ENCODE data around the gene RNF19B. TPM values are rescaled to one million over a fixed set of nuclear protein-coding genes. Genes with fewer than 3 reads are reported as not detected.

Gene RNF19B
- total RNA-seq, 1 donor from 2014 or later, result 18.7 TPM

GRCh38 chr1:32992489-32993323, 28.1 kb upstream of the RNF19B start:
- H3K36me3 Mint-ChIP-seq (ENCODE audit: unreplicated experiment), result no peaks in the 10 kb centered on the region
- no peaks in the 10 kb centered on the region for H3K27me3 Mint-ChIP-seq (ENCODE audit: unreplicated experiment)
- H3K4me1 Mint-ChIP-seq (ENCODE audit: low read depth, unreplicated experiment), result peaks cover 4% of the 10 kb centered on the region
- H3K9me3 Mint-ChIP-seq (ENCODE audit: unreplicated experiment), result peaks cover 2% of the 10 kb centered on the region
- TF ChIP-seq CTCF (IDR thresholded peaks at IDR 0.05; ENCODE audit: partially characterized antibody, unreplicated experiment), result no peak
- DNase-seq, result peak; percentile 65
- no peak overlapping the region for H3K27ac Mint-ChIP-seq (ENCODE audit: unreplicated experiment)
- H3K4me3 Mint-ChIP-seq (ENCODE audit: unreplicated experiment), result no peak overlapping the region

GRCh38 chr1:32991819-32992488, 27.3 kb upstream of the RNF19B start:
- no peak overlapping the region for H3K4me3 Mint-ChIP-seq (ENCODE audit: unreplicated experiment)
- H3K27me3 Mint-ChIP-seq (ENCODE audit: unreplicated experiment), result no peaks in the 10 kb centered on the region
- H3K9me3 Mint-ChIP-seq (ENCODE audit: unreplicated experiment), result peaks cover 2% of the 10 kb centered on the region
- DNase-seq, result no peak
- H3K36me3 Mint-ChIP-seq (ENCODE audit: unreplicated experiment), result no peaks in the 10 kb centered on the region
- peaks cover 4% of the 10 kb centered on the region for H3K4me1 Mint-ChIP-seq (ENCODE audit: low read depth, unreplicated experiment)
- H3K27ac Mint-ChIP-seq (ENCODE audit: unreplicated experiment), result no peak overlapping the region
- no peak for TF ChIP-seq CTCF (IDR thresholded peaks at IDR 0.05; ENCODE audit: partially characterized antibody, unreplicated experiment)

- Mint-ChIP-seq H3K4me3 (ENCODE audit: unreplicated experiment) (no peak overlapping the region), H3K36me3 (ENCODE audit: unreplicated experiment) (no peaks in the 10 kb centered on the region), H3K27me3 (ENCODE audit: unreplicated experiment) (no peaks in the 10 kb centered on the region), H3K4me1 (ENCODE audit: low read depth, unreplicated experiment) (peaks cover 4% of the 10 kb centered on the region), H3K27ac (ENCODE audit: unreplicated experiment) (no peak overlapping the region), H3K9me3 (ENCODE audit: unreplicated experiment) (peaks cover 2% of the 10 kb centered on the region)
- no peak for DNase-seq
- TF ChIP-seq CTCF (IDR thresholded peaks at IDR 0.05; ENCODE audit: partially characterized antibody, unreplicated experiment), result no peak
Observed at GRCh38 chr1:32991386-32991785, 26.8 kb upstream of the RNF19B start.

- H3K27ac Mint-ChIP-seq (ENCODE audit: unreplicated experiment), result no peak overlapping the region
- no peak for TF ChIP-seq CTCF (IDR thresholded peaks at IDR 0.05; ENCODE audit: partially characterized antibody, unreplicated experiment)
- DNase-seq, result no peak
- no peaks in the 10 kb centered on the region for H3K36me3 Mint-ChIP-seq (ENCODE audit: unreplicated experiment)
- H3K4me3 Mint-ChIP-seq (ENCODE audit: unreplicated experiment), result no peak overlapping the region
- H3K27me3 Mint-ChIP-seq (ENCODE audit: unreplicated experiment), result no peaks in the 10 kb centered on the region
- peaks cover 4% of the 10 kb centered on the region for H3K4me1 Mint-ChIP-seq (ENCODE audit: low read depth, unreplicated experiment)
- peaks cover 2% of the 10 kb centered on the region for H3K9me3 Mint-ChIP-seq (ENCODE audit: unreplicated experiment)
Observed at GRCh38 chr1:32990887-32991286, 26.3 kb upstream of the RNF19B start.

Data from glutamatergic neuron (in vitro differentiated cells).